DOHH2 (cell line): ENCODE measurements around the gene AXIN1.

Experiments used
- EZH2phosphoT487 ChIP-seq: fragments of 200-600 bp; sonication (generic); IDR thresholded peaks from 2 replicates; pipeline ENCODE4 v1.6.1; 2017; ENCODE audit warnings: borderline replicate concordance, mild to moderate bottlenecking, antibody characterized with exemption, low read length, moderate library complexity, mixed read lengths
- TF ChIP-seq, protein P1 (sequence below): fragments of 200-600 bp; sonication (generic); IDR thresholded peaks from one replicate; pipeline ENCODE4 v1.5.1; 2014; ENCODE audit warnings: antibody characterized with exemption, mild to moderate bottlenecking, low read depth, low read length; ENCODE audit not compliant: poor library complexity, severe bottlenecking

DNA sequence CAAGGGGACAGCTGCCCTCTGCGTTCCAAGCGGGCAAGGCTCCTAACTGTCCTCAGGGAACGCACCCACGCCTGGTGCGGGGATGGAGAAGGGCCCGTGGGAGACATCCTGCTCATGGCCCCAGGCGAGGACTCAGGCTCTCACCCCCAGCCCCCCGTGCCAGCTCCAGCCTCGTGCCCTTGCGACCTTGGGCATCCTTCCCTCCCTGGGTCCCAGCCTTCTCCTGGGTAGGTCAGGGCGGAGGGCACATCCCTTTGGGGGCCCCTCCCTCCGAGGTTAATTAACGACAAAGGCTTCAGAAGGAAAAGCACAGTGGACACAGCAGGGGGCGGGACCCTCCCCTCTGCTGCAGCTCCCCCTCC, 26.3 kb upstream of the AXIN1 start:
- TF ChIP-seq, protein P1, sequence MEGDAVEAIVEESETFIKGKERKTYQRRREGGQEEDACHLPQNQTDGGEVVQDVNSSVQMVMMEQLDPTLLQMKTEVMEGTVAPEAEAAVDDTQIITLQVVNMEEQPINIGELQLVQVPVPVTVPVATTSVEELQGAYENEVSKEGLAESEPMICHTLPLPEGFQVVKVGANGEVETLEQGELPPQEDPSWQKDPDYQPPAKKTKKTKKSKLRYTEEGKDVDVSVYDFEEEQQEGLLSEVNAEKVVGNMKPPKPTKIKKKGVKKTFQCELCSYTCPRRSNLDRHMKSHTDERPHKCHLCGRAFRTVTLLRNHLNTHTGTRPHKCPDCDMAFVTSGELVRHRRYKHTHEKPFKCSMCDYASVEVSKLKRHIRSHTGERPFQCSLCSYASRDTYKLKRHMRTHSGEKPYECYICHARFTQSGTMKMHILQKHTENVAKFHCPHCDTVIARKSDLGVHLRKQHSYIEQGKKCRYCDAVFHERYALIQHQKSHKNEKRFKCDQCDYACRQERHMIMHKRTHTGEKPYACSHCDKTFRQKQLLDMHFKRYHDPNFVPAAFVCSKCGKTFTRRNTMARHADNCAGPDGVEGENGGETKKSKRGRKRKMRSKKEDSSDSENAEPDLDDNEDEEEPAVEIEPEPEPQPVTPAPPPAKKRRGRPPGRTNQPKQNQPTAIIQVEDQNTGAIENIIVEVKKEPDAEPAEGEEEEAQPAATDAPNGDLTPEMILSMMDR, result no peak
- TF ChIP-seq EZH2phosphoT487, result no peak
